HCT116 (cell line): Measurements from ENCODE around the gene ASIC5.

Source experiments
- CBX3 ChIP-seq: IDR thresholded peaks from 2 replicates; pipeline ENCODE4 v1.6.1; 2012; ENCODE audit warnings: low read depth
- EZH2 ChIP-seq: fragments of 200-600 bp; sonication (generic); IDR thresholded peaks from 2 replicates; pipeline ENCODE4 v1.6.1; 2017; ENCODE audit warnings: antibody characterized with exemption, mixed run types
- FOSL1 ChIP-seq: IDR thresholded peaks from 2 replicates; pipeline ENCODE4 v1.6.1; 2012; ENCODE audit warnings: low read depth
- POLR2A ChIP-seq: IDR thresholded peaks from 2 replicates; pipeline ENCODE4 v1.7.0; 2011; ENCODE audit warnings: borderline replicate concordance; ENCODE audit not compliant: insufficient read depth, insufficient read length; ENCODE audit errors: extremely low read depth
- SIN3A ChIP-seq: IDR thresholded peaks from 2 replicates; pipeline ENCODE4 v1.6.1; 2012; ENCODE audit warnings: low read depth
- SP1 ChIP-seq: IDR thresholded peaks from 2 replicates; pipeline ENCODE4 v1.6.1; 2012; ENCODE audit warnings: low read depth
- TCF7L2 ChIP-seq: IDR thresholded peaks from 2 replicates; pipeline ENCODE4 v1.7.0; 2011; ENCODE audit warnings: borderline replicate concordance, inconsistent platforms; ENCODE audit not compliant: insufficient read depth, insufficient read length; ENCODE audit errors: extremely low read depth
- ZFX ChIP-seq: fragments of 450-650 bp; IDR thresholded peaks from 2 replicates; pipeline ENCODE4 v1.6.1; 2017
- ZNF274 ChIP-seq: fragments of 200-500 bp; sonication (Bioruptor generic); IDR thresholded peaks from 2 replicates; pipeline ENCODE4 v1.6.1; 2014; ENCODE audit warnings: mild to moderate bottlenecking, low read depth, low read length, inconsistent platforms
- TF ChIP-seq, protein P1 (sequence below), 3 experiments: fragments of 200-600 bp in 1 of 3; sonication (generic) in 1 of 3; IDR thresholded peaks in 2 of 3; conservative IDR thresholded peaks in 1 of 3; 2 replicates each; pipeline ENCODE4 v1.5.1; 2012 to 2017; ENCODE audit warnings: low read depth in 2 of 3, low read length in 2 of 3, antibody characterized with exemption in 1 of 3, borderline replicate concordance in 1 of 3, control low read depth in 1 of 3, mild to moderate bottlenecking in 1 of 3, mixed read lengths in 1 of 3, mixed run types in 1 of 3, moderate library complexity in 1 of 3; ENCODE audit not compliant: insufficient read depth in 1 of 3
- TF ChIP-seq, protein P2 (sequence below): IDR thresholded peaks from 2 replicates; pipeline ENCODE4 v1.6.1; 2012
- TF ChIP-seq, protein P3 (sequence below): IDR thresholded peaks from 2 replicates; pipeline ENCODE4 v1.6.1; 2012

DNA sequence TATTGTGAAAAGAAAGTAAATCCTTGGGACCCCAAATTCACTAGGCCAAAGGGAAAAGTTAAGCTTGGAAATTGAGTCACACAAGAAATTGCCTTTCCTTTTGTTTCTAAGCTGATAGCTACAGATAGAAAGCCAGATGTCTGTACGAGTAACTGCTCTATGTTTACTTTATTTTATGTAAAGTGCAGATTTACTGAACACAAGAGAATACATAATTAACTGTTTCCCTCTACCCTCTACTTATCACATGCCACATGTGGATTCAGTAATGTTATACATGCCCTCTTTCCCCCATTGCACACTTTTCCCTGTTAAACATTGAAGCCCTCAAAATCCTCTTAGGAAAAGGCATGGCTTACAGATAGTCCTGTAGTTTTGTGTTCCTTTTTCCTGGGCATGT lies 21.0 kb upstream of the ASIC5 start:
- TF ChIP-seq POLR2A = no peak
- no peak for TF ChIP-seq SP1
- no peak for TF ChIP-seq TCF7L2
- TF ChIP-seq, protein P1, sequence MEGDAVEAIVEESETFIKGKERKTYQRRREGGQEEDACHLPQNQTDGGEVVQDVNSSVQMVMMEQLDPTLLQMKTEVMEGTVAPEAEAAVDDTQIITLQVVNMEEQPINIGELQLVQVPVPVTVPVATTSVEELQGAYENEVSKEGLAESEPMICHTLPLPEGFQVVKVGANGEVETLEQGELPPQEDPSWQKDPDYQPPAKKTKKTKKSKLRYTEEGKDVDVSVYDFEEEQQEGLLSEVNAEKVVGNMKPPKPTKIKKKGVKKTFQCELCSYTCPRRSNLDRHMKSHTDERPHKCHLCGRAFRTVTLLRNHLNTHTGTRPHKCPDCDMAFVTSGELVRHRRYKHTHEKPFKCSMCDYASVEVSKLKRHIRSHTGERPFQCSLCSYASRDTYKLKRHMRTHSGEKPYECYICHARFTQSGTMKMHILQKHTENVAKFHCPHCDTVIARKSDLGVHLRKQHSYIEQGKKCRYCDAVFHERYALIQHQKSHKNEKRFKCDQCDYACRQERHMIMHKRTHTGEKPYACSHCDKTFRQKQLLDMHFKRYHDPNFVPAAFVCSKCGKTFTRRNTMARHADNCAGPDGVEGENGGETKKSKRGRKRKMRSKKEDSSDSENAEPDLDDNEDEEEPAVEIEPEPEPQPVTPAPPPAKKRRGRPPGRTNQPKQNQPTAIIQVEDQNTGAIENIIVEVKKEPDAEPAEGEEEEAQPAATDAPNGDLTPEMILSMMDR (IDR thresholded peaks at IDR 0.05 in 2 of 3, conservative IDR thresholded peaks at IDR 0.05 in 1 of 3; ENCODE audit: borderline replicate concordance in 1 of 3, insufficient read depth in 1 of 3, low read depth in 2 of 3, low read length in 2 of 3) = no peak
- TF ChIP-seq, protein P2, sequence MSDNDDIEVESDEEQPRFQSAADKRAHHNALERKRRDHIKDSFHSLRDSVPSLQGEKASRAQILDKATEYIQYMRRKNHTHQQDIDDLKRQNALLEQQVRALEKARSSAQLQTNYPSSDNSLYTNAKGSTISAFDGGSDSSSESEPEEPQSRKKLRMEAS = no peak
- TF ChIP-seq CBX3 = no peak
- TF ChIP-seq SIN3A = no peak
- TF ChIP-seq ZNF274 = no peak
- no peak for TF ChIP-seq ZFX
- TF ChIP-seq EZH2 = no peak
- TF ChIP-seq, protein P3, sequence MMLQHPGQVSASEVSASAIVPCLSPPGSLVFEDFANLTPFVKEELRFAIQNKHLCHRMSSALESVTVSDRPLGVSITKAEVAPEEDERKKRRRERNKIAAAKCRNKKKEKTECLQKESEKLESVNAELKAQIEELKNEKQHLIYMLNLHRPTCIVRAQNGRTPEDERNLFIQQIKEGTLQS = no peak
- no peak for TF ChIP-seq FOSL1
